Activated CD8-positive, alpha-beta memory T cell treated with anti-CD3 and anti-CD28 coated beads for 36 hours (primary cell): ENCODE data around the gene PMEPA1. TPM values are rescaled to one million over a fixed set of nuclear protein-coding genes. Genes with fewer than 3 reads are reported as not detected.

Experiments
- CTCF ChIA-PET: fragments of 350-600 bp; sonication (Branson Sonifier 250); formaldehyde crosslinking; loops from one replicate; lab custom pipeline; 2021; ENCODE audit warnings: antibody characterized with exemption; lab: Charles Lee
- POLR2A ChIA-PET: fragments of 350-600 bp; sonication (Branson Sonifier 250); formaldehyde crosslinking; loops from one replicate; lab custom pipeline; 2021; ENCODE audit warnings: antibody characterized with exemption; lab: Charles Lee
- total RNA-seq, 2 experiments: library from RNA; stranded (reverse); gene quantifications; one replicate each; pipeline ENCODE4 v1.2.3, GENCODE V29; 2021

The PMEPA1 gene
- total RNA-seq, 2 experiments from 2014 or later: 2.2 to 2.6 TPM

- POLR2A ChIA-PET: no interaction called here
Observed at GRCh38 chr20:57738484-57738883, 28.7 kb upstream of the PMEPA1 start.

DNA sequence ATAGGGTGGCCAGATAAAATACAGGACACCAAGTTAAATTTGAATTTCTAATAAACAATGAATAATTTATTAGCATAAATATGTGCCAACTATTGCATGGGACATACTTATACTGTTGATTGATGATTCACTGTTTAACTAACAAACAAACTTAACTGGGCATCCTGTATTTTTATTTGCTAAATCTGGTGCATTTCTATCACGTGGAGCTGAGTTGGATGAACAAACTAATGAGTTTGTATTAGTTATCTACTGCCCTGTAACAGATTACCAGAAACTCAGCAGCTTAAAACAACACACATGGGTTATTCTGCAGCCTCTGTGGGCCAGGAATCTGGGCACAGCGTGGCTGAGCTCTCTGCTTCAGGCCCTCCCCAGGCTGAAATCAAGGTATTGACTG lies 28.2 kb upstream of the PMEPA1 start:
- ChIA-PET POLR2A (no interaction called here), CTCF (no interaction called here)

More at GRCh38 chr20:57738484-57738883, 28.7 kb upstream of the PMEPA1 start:
- CTCF ChIA-PET: no interaction called here

DNA sequence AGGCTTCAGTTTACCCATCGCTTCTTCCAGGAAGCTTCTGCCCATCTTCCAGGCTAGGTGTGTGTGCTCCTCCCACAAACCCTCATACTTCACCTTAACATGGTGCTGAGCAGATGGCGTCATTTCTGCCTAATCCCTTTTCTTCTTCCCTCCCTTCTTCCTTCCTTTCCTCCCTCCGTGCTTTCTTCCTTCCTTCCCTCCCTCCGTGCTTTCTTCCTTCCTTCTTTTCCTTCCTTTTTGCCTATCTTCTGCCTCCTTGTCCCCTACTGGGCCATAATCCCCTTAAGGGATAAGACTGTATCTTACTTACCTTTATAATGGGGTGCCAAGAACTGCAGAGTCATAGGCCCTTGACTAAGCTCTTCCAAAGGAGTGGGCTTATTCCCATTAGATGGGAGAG lies 27.5 kb upstream of the PMEPA1 start:
- CTCF ChIA-PET: no interaction called here

DNA sequence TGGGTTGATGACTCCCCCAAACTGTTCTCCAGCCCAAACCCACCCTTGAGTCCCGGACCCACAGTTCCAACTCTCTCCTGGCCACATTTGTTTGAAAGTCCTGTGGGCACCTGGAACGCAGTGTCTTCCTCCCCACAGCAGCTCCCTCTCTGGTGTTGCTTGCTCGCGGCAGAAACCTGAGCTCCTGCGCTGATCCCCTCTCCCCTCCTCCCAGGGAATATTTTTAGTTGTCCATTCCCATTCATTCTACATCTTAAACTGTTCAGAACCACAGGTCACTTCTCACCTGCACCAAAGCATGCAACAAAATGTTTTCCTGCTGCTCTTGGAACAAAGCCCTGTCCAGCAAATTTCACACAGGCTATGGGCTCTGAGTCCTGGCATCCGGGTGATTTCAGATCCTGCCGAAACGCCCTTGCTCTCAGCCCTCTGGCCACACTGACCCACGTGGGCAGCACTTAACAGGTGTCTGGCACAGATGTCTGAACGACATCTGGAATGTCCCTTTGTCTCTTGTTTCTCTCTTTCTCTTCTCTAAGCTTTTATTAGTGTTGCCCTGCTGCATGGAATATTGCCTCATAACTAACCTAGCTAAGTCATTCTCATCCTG lies 27.0 kb upstream of the PMEPA1 start:
- ChIA-PET CTCF (no interaction called here), POLR2A (no interaction called here)

More for the DNA sequence above, 27.5 kb upstream of the PMEPA1 start:
- POLR2A ChIA-PET: no interaction called here

- POLR2A ChIA-PET: no interaction called here
- CTCF ChIA-PET: no interaction called here
Observed at GRCh38 chr20:57735831-57736737, 26.3 kb upstream of the PMEPA1 start.

DNA sequence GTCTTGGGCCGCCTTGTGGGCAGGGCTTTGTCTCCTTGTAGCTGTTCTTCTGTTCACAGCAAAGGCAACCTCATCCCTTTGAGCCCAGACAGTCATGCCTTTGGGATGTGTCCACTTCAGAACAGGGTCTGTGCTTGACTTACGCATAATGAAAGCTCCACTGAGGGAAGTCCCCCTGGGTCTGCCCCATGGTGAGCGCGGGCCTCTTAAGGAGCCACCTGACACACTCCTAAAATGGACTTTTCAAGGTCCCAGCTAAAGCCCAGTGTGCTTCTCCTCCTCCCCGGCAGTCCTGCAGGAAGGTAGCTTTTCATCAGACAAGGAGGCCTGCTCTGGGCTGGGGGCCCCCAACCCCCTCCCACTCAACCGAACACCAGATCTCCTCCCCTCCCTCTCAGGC lies 24.9 kb upstream of the PMEPA1 start:
- ChIA-PET CTCF (no interaction called here), POLR2A (no interaction called here)

- CTCF ChIA-PET: no interaction called here
- POLR2A ChIA-PET: no interaction called here
Observed at GRCh38 chr20:57732226-57732625, 22.4 kb upstream of the PMEPA1 start.

GRCh38 chr20:57728762-57729161 lies 18.9 kb upstream of the PMEPA1 start:
- CTCF ChIA-PET: no interaction called here
- POLR2A ChIA-PET: no interaction called here

DNA sequence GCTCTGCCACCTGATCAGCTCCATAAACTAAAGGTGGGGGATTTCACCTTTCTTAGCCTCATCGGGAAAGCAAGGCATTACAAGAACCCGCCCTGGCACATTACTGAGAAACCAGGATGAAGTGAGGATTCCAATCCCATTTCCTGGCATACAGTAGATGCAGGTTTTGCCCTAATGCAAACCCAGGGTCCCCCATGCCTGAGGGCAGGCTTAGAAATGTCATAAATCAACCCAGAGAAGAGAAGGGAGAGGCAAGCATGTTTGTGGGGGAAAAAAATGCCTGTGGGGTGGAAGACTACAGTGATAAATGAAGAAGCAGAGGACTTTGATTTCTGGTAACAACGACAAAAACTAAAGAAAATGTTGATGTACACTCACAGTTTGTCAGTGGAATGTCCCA lies 18.0 kb upstream of the PMEPA1 start:
- POLR2A ChIA-PET: no interaction called here
- CTCF ChIA-PET: no interaction called here

DNA sequence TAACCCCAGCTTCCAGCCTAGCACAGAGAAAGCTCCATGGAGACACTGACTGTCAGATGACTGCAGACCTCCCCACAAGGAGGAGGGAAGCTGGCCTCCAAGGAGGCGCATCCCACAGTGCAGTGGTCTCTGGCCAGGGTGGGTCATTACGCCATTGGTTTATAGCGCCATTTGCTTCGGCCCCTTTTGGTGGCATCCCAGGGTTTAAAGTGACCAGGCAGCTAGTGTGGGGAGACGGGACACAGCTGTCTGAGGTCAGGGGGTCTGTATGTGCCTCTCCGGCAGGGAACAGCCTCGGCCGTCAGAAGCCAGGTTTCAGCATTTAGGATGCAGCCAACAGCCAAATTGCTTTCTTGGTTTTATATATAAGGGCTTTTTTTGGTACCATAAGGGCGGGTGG lies 15.8 kb upstream of the PMEPA1 start:
- POLR2A ChIA-PET: no interaction called here
- CTCF ChIA-PET: no interaction called here

DNA sequence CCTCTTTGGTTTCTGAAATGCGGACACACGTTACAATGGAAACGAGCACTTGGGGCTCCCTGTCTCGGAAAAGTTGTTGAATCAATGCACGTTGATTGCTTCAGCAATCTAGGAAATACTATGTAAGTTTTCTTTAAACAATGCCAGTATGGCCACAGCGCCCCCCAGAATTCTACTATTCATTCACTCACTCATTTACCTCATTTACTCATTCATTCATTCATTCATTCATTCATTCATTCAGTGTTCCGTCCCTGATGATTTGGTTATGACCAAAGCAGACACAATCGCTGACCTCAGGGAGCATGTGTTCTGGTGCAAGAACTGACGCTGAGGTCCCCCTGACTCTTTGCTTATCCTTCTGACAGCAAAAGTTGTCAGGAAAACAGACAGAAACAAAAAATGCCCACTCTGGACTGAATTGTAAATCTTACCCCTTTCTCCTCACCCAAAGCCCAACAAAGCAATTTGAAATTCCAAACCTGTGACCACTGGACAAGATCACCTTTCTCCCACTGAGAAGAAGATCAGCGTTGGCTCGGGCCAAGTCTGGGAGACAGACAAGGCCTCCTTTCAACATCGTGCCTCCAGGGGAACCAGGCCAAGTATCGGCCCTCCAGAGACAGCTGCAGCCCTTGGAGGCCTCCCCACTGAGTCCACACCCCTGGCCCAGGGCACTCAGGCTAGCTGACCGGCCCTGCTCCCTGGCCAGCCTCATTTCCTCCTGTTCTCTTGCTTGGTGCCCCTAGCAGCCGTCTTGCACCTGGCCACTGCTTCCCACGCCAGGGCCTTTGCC lies 15.0 kb upstream of the PMEPA1 start:
- ChIA-PET CTCF (no interaction called here), POLR2A (no interaction called here)

- ChIA-PET POLR2A (no interaction called here), CTCF (no interaction called here)
Observed at GRCh38 chr20:57723816-57724215, 14.0 kb upstream of the PMEPA1 start.

GRCh38 chr20:57719951-57720350 lies 10.1 kb upstream of the PMEPA1 start:
- CTCF ChIA-PET: no interaction called here
- POLR2A ChIA-PET: interaction anchor here (0.6 to 1.2 kb wide), 3 partner anchors 9 to 12 kb away, joined by 3 to 4 read pairs (median 3); no protein-coding TSS in a partner anchor

- ChIA-PET CTCF (interaction anchor here (0.6 kb wide), 1 partner anchor 820 kb away, joined by 6 read pairs; no protein-coding TSS in a partner anchor), POLR2A (interaction anchor here (1.1 kb wide), 1 partner anchor 20 kb away, joined by 3 read pairs; no protein-coding TSS in a partner anchor)
Observed at GRCh38 chr20:57718490-57719009, 8.7 kb upstream of the PMEPA1 start.

DNA sequence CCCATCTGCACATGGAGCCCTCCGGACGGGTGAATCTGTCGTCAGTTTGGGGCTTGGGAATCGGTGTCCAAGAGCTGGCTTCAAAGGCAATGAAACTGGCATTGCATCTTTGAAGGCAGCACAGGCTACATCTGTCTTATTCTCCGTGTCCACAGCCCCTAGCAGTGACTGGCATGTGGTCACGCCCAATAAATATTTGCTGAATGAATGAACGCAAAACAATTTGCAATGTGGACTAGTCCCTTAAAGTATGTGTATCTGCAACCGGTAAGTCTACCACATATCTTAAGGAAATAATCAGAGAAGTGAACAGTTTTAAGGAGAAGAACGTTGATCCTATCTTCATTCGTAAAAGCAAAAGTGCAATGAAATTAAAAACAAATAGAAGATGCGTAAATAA lies 8.0 kb upstream of the PMEPA1 start:
- ChIA-PET CTCF (no interaction called here), POLR2A (no interaction called here)

- CTCF ChIA-PET: no interaction called here
Observed at GRCh38 chr20:57716901-57717300, 7.1 kb upstream of the PMEPA1 start.

DNA sequence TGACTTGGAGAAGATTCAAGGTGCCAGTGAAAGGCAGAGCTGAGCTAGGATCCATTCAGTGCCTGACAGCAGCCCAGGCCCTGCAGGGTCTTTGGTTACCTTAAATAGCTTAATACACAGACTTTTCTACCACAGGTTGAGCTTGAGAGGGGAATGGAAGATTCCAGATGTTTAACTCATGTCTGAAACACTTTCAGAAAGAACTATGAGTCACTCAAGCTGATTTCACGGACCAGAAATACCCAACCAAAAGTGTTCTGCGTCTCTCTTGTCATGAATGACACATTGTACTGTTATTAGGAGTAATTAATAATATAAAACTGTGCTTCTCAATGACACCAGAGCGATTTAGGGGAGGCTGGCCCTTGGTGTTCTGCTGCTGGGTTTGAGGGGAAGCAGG lies 6.4 kb upstream of the PMEPA1 start:
- POLR2A ChIA-PET: no interaction called here

More at GRCh38 chr20:57716901-57717300, 7.1 kb upstream of the PMEPA1 start:
- POLR2A ChIA-PET: no interaction called here

DNA sequence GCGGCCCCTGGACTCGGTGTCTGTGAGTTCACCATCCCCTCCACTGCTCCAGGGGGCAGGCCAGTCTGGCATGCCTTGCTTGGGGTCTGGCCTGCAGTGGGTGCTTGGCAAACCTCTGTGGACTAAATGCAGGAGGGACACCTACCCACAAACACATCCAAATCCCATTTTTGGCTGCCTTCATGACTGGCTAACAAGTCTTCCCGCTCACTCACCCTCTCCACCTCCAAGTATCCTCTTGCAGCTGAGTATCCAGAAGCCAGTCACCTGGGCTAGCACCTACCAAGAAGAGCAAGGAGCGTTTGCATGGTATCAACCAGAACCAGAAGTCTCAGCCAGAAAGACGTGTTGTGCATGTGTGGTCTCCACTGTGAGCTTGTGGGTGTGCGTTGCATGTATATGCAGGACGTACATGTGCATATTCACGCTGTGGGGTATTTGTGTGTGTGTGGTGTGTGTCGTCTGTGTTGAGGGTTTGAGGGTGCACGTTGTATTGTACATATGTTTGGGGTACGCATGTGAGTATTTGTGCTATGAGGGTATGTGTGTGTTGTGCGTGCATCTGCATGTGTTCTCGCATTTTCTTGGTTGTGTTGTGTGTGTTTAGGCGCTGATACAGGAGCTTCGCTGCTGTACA lies 5.6 kb upstream of the PMEPA1 start:
- POLR2A ChIA-PET: no interaction called here
- CTCF ChIA-PET: no interaction called here

More for the DNA sequence above, 6.4 kb upstream of the PMEPA1 start:
- CTCF ChIA-PET: interaction anchor here (0.9 kb wide), 1 partner anchor 33 kb away, joined by 5 read pairs; no protein-coding TSS in a partner anchor
